ENCODE results near the gene MCM9. TPM values are rescaled to one million over a fixed set of nuclear protein-coding genes. Genes with fewer than 3 reads are reported as not detected.

Gene MCM9
- total and polyA plus RNA-seq, 2 donors (not counting 1 experiment from before 2014, with no cell fraction given), result 14.0 to 54.5 TPM

GRCh38 chr6:118945217-118945616 is 10.3 kb upstream of the MCM9 start:
- Histone ChIP-seq H3K36me3 (replicated peaks in 1 of 2; ENCODE audit: control extremely low read depth in 1 of 2, control insufficient read depth in 1 of 2, extremely low read depth in 1 of 2, insufficient read depth in 2 of 2, low read length in 1 of 2) (no peaks in the 10 kb centered on the region), H3K4me3 (ENCODE audit: control extremely low read depth in 1 of 5, extremely low read depth in 1 of 5, insufficient read depth in 1 of 5, low read depth in 2 of 5, low read length in 4 of 5) (no peak overlapping the region), H3K79me2 (ENCODE audit: control insufficient read depth, insufficient read depth, low read length) (no peaks in the 10 kb centered on the region), H3K9ac (ENCODE audit: low read length) (no peak overlapping the region), H3K9me3 (ENCODE audit: control extremely low read depth in 1 of 3, control insufficient read depth in 2 of 3, insufficient read depth in 1 of 3, low read length in 2 of 3) (peaks cover 2 to 8% (median 6%) of the 10 kb centered on the region in 3 donors), H3K27me3 (replicated peaks in 1 of 4; ENCODE audit: control extremely low read depth in 1 of 4, control insufficient read depth in 3 of 4, insufficient read depth in 4 of 4, low read length in 3 of 4) (no peaks in the 10 kb centered on the region), H3K4me2 (replicated peaks; ENCODE audit: low read depth, low read length, poor library complexity, severe bottlenecking) (no peak overlapping the region), H4K20me1 (ENCODE audit: control insufficient read depth, insufficient read depth, low read length, poor library complexity, severe bottlenecking) (no peaks in the 10 kb centered on the region), H3K4me1 (ENCODE audit: control insufficient read depth in 2 of 2, insufficient read depth in 2 of 2, low read length in 2 of 2) (peaks cover 8% of the 10 kb centered on the region in 2 donors), H3K27ac (ENCODE audit: low read length in 2 of 2) (no peak overlapping the region), H2AFZ (ENCODE audit: insufficient read depth, low read depth, low read length, poor library complexity, severe bottlenecking) (no peak overlapping the region)
- intact Hi-C loops (cut with micrococcal nuclease), result no loop called here
- H3K9me3 Mint-ChIP-seq (ENCODE audit: insufficient read depth), result peaks cover 13% of the 10 kb centered on the region
- ATAC-seq (ENCODE audit: low read depth) (no peak), DNase-seq (no peak)
- no peaks in the 10 kb centered on the region for H3K27me3 Mint-ChIP-seq
- POLR2A ChIA-PET, result no interaction called here
- H3K4me3 Mint-ChIP-seq, result no peak overlapping the region
- H3K4me1 Mint-ChIP-seq, result peaks cover 9% of the 10 kb centered on the region
- TF ChIP-seq EZH2 (IDR thresholded peaks at IDR 0.05; ENCODE audit: borderline replicate concordance, insufficient read depth, low read depth, low read length, poor library complexity, severe bottlenecking) (no peak), CTCF (IDR thresholded peaks at IDR 0.05) (no peak)
- no peak overlapping the region for H3K27ac Mint-ChIP-seq
- CTCF ChIA-PET, result no interaction called here

- Histone ChIP-seq H3K36me3 (replicated peaks in 1 of 2; ENCODE audit: control extremely low read depth in 1 of 2, control insufficient read depth in 1 of 2, extremely low read depth in 1 of 2, insufficient read depth in 2 of 2, low read length in 1 of 2) (no peaks in the 10 kb centered on the region), H3K27ac (ENCODE audit: low read length in 2 of 2) (no peak overlapping the region), H3K79me2 (ENCODE audit: control insufficient read depth, insufficient read depth, low read length) (peaks cover 14% of the 10 kb centered on the region), H3K9ac (ENCODE audit: low read length) (no peak overlapping the region), H2AFZ (ENCODE audit: insufficient read depth, low read depth, low read length, poor library complexity, severe bottlenecking) (no peak overlapping the region), H3K4me3 (ENCODE audit: control extremely low read depth in 1 of 5, extremely low read depth in 1 of 5, insufficient read depth in 1 of 5, low read depth in 2 of 5, low read length in 4 of 5) (no peak overlapping the region), H3K9me3 (ENCODE audit: control extremely low read depth in 1 of 3, control insufficient read depth in 2 of 3, insufficient read depth in 1 of 3, low read length in 2 of 3) (peaks cover 2 to 8% (median 3%) of the 10 kb centered on the region in 3 donors), H4K20me1 (ENCODE audit: control insufficient read depth, insufficient read depth, low read length, poor library complexity, severe bottlenecking) (no peaks in the 10 kb centered on the region), H3K4me2 (replicated peaks; ENCODE audit: low read depth, low read length, poor library complexity, severe bottlenecking) (peak overlapping the region; percentile 38), H3K4me1 (ENCODE audit: control insufficient read depth in 2 of 2, insufficient read depth in 2 of 2, low read length in 2 of 2) (peaks cover 8 to 12% of the 10 kb centered on the region in 2 donors), H3K27me3 (replicated peaks in 1 of 4; ENCODE audit: control extremely low read depth in 1 of 4, control insufficient read depth in 3 of 4, insufficient read depth in 4 of 4, low read length in 3 of 4) (no peaks in the 10 kb centered on the region)
- ATAC-seq (ENCODE audit: low read depth) (no peak), DNase-seq (peak; percentile 13)
- Mint-ChIP-seq H3K4me3 (no peak overlapping the region), H3K27me3 (no peaks in the 10 kb centered on the region), H3K9me3 (ENCODE audit: insufficient read depth) (peaks cover 8% of the 10 kb centered on the region), H3K27ac (no peak overlapping the region), H3K4me1 (peaks cover 31% of the 10 kb centered on the region)
- ChIA-PET POLR2A (no interaction called here), CTCF (no interaction called here)
- TF ChIP-seq CTCF (IDR thresholded peaks at IDR 0.05) (no peak), EZH2 (IDR thresholded peaks at IDR 0.05; ENCODE audit: borderline replicate concordance, insufficient read depth, low read depth, low read length, poor library complexity, severe bottlenecking) (no peak)
- intact Hi-C loops (cut with micrococcal nuclease), result no loop called here
- WGBS (ENCODE audit: insufficient coverage), result 54% methylated on average over 2 of the region's 2 CpGs
These were observed 5.8 kb upstream of the MCM9 start for GRCh38 chr6:118940770-118941169.
